Stimulated activated CD8-positive, alpha-beta memory T cell treated with anti-CD3 and anti-CD28 coated beads, Interleukin-7, amount 100 ng/mL, for 48 hours (primary cell): ENCODE data around the gene ESPN.
"Not testable (repeated sequence)": the region's sequence is repeated elsewhere in the genome, so short reads cannot be mapped to it uniquely, and the experiment has no call there.

Experiments used
- DNase-seq, 2 donors: peaks; one replicate each; pipeline ENCODE4 v3.0.0-alpha.2; 2020; ENCODE audit warnings: low read depth in 1 of 2; ENCODE audit errors: extremely low read depth in 1 of 2

Gene ESPN

GRCh38 chr1:6447016-6447817, 22.6 kb downstream of the ESPN start:
- no peak for DNase-seq

- no peak for DNase-seq
Measured at GRCh38 chr1:6447818-6448748, 23.5 kb downstream of the ESPN start.

- DNase-seq, result no peak
Measured at GRCh38 chr1:6448749-6449631, 24.4 kb downstream of the ESPN start.

GRCh38 chr1:6450005-6450450, 25.5 kb downstream of the ESPN start:
- DNase-seq, result no peak

- not testable (repeated sequence) for DNase-seq
Measured at GRCh38 chr1:6450486-6450885, 25.9 kb downstream of the ESPN start.

- no peak for DNase-seq
Measured at GRCh38 chr1:6450943-6451373, 26.4 kb downstream of the ESPN start.

GRCh38 chr1:6453895-6454855, 29.6 kb downstream of the ESPN start:
- DNase-seq, result not testable (repeated sequence)

- DNase-seq, result no peak
Measured at GRCh38 chr1:6454856-6455751, 30.5 kb downstream of the ESPN start.

GRCh38 chr1:6455752-6456520, 31.4 kb downstream of the ESPN start:
- not testable (repeated sequence) for DNase-seq

GRCh38 chr1:6456800-6457466, 32.4 kb downstream of the ESPN start:
- DNase-seq, result no peak

GRCh38 chr1:6459850-6460265, 35.3 kb downstream of the ESPN start:
- DNase-seq, result no peak

GRCh38 chr1:6460301-6461050, 35.9 kb downstream of the ESPN start:
- DNase-seq, result peak; percentile 47 to 68

GRCh38 chr1:6461051-6461530, 36.5 kb downstream of the ESPN start:
- no peak for DNase-seq

GRCh38 chr1:6461538-6462411, 37.2 kb downstream of the ESPN start:
- DNase-seq, result no peak

- DNase-seq, result no peak
Measured at GRCh38 chr1:6462412-6463119, 38.0 kb downstream of the ESPN start.
